Measurements from ENCODE around the gene BMERB1.

Gene BMERB1

DNA sequence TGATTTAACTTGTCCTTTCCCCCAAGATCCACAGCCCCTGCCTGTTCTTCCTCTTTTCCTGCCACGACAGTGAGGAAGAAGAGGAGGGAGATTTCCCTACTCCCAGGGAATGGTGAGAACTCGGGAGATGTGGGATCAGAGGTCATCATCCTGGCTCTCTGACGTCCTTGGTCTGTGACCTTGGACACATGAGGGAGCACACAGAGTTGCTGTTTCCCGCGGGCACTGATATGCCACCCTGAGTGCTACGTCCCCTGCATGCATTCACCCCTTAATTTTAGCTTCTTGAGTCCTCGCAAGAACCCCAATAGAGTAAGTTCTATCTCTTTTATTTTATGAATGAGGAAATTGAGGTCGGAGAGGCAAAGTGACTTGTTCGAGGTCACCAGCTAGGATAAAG is 85.4 kb downstream of the BMERB1 start:
- no peak overlapping the region for H3K4me3 ChIP-seq (ENCODE audit: control insufficient read depth, low read depth, low read length)
- TF ChIP-seq, protein P1, sequence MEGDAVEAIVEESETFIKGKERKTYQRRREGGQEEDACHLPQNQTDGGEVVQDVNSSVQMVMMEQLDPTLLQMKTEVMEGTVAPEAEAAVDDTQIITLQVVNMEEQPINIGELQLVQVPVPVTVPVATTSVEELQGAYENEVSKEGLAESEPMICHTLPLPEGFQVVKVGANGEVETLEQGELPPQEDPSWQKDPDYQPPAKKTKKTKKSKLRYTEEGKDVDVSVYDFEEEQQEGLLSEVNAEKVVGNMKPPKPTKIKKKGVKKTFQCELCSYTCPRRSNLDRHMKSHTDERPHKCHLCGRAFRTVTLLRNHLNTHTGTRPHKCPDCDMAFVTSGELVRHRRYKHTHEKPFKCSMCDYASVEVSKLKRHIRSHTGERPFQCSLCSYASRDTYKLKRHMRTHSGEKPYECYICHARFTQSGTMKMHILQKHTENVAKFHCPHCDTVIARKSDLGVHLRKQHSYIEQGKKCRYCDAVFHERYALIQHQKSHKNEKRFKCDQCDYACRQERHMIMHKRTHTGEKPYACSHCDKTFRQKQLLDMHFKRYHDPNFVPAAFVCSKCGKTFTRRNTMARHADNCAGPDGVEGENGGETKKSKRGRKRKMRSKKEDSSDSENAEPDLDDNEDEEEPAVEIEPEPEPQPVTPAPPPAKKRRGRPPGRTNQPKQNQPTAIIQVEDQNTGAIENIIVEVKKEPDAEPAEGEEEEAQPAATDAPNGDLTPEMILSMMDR (IDR thresholded peaks at IDR 0.05; ENCODE audit: control insufficient read depth, insufficient read depth, low read depth, low read length, missing control alignments), result no peak
- DNase-seq (ENCODE audit: low read depth), result no peak

DNA sequence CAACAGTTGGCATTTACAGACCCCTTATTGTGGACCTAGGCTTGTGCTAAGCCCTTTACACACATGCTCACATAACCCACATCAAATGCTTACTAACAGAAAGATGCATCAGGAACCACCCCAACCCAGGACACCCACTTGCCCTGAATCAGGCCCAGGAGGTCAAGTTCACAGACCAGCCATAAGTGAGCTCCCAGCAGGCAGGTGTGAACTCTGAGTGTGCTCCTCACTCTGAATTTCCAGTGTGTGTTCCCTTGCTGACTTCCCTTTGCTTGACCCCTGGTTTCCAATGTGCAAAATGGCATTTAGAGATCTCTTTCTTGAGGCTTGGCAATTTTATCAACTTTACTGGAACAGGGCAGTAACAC is 87.0 kb downstream of the BMERB1 start:
- TF ChIP-seq, protein P1 (IDR thresholded peaks at IDR 0.05; ENCODE audit: control insufficient read depth, insufficient read depth, low read depth, low read length, missing control alignments), result no peak
- H3K4me3 ChIP-seq (ENCODE audit: control insufficient read depth, low read depth, low read length), result no peak overlapping the region
- no peak for DNase-seq (ENCODE audit: low read depth)

DNA sequence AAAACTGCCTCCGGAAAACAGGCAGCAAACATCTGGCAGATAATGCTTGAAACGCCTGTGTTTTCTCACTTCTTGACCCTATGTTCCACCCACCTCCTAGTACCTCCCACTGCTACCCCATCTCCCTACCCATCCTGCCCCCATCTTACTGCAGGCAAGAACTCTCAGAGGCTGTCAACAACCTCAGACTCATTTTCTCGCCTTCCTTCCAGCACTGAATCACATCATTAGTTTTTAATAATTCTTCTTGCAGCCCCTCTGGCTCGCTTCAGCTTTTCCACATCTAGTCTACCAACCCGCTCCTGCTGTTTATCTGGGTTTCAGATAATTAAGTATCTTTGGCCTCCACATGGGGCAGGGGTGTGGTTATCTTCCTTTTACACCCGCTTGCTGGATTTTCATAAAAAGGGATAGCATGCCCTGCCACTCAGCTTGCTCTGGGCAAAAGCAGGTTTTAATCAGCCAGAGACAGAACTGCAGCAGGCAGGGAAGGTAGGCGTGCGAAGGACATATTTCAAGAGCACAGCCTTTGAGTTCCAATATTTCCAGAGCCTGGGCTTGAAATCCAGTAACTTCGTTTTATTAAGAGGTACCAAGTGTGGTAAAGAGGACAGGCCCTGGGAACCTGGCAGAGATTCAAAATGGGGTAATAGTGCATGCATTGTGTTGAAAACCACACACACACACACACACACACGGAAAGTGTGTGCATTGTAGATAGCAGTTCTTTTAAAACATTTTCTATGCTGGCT is 87.5 kb downstream of the BMERB1 start:
- TF ChIP-seq, protein P1 (IDR thresholded peaks at IDR 0.05; ENCODE audit: control insufficient read depth, insufficient read depth, low read depth, low read length, missing control alignments), result no peak
- no peak for DNase-seq (ENCODE audit: low read depth)

DNA sequence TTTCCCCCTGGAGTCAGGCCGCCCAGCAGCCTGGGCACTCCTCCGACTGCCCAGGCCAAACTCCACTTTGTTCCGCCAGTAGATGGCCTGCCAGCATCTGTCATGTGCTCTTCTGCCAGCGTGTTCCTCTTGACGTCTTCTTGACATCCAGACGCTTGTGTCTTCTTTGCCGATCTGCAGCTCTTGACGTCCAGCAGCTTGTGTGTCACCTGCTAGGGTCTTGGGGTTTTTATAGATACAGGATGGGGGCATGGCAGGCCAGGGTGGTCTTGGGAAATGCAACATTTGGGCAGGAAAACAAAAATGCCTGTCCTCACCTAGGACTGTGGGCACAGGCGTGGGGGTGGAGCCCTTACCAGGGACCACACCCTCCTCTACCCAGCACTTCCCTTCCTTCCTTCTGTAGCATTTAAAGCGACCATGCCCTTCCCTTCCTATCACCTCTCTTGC is 88.7 kb downstream of the BMERB1 start:
- DNase-seq (ENCODE audit: low read depth), result no peak
- TF ChIP-seq, protein P1 (IDR thresholded peaks at IDR 0.05; ENCODE audit: control insufficient read depth, insufficient read depth, low read depth, low read length, missing control alignments), result no peak
- H3K4me3 ChIP-seq (ENCODE audit: control insufficient read depth, low read depth, low read length), result no peak overlapping the region

More for the DNA sequence above, 87.5 kb downstream of the BMERB1 start:
- no peak overlapping the region for H3K4me3 ChIP-seq (ENCODE audit: control insufficient read depth, low read depth, low read length)

DNA sequence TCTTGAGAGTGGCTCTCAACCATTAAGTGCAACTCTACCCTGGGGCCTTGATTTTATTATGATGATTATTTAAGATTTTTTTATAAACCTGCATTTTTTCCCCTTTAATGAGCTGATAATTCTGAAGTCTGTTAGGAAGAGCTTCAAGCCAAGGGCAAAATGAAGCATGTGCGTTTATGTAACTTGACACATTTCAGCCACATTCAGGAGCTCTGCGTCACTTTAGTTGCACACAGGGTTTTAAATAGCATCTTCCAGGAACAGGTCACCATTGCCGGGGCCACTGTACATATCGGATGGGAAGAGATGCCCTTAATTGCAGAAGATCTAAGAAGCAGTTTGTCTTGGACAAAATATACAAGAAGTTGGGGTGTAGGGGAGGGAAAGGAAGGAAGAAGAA is 89.6 kb downstream of the BMERB1 start:
- no peak for DNase-seq (ENCODE audit: low read depth)
- TF ChIP-seq, protein P1 (IDR thresholded peaks at IDR 0.05; ENCODE audit: control insufficient read depth, insufficient read depth, low read depth, low read length, missing control alignments), result no peak
- no peak overlapping the region for H3K4me3 ChIP-seq (ENCODE audit: control insufficient read depth, low read depth, low read length)

DNA sequence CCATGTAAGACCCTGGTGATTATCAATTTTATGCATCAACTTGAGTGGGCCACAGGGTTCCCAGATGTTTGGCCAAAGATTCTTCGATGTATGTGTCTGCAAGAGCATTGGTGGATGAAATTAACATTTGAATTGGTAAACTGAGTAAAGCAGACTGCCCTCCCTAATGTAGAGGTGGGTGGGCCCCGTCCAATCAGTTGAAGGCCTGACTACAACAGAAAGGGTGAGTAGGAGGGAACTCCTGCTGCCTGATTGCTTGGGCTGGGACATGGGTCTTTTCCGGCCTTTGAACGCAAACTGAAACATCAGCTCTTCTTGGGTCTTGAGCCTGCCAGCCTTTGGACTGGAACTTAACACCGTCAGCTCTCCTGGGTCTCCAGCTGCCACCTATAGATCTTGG is 90.6 kb downstream of the BMERB1 start:
- TF ChIP-seq, protein P1 (IDR thresholded peaks at IDR 0.05; ENCODE audit: control insufficient read depth, insufficient read depth, low read depth, low read length, missing control alignments), result no peak
- DNase-seq (ENCODE audit: low read depth), result no peak
- no peak overlapping the region for H3K4me3 ChIP-seq (ENCODE audit: control insufficient read depth, low read depth, low read length)
